SK-N-SH (cell line): ENCODE data around the gene TEP1. TPM values are rescaled to one million over a fixed set of nuclear protein-coding genes. Genes with fewer than 3 reads are reported as not detected.

Experiments used
- CTCF ChIA-PET: fragments of 300-600, 350-600 bp; formaldehyde crosslinking; extraction: SDS; loops from one replicate; lab custom pipeline; 2021; lab: Yijun Ruan, JAX
- POLR2A ChIA-PET: fragments of 350-600 bp; sonication (Branson Sonifier 250); formaldehyde crosslinking; extraction: SDS; loops from one replicate; lab custom pipeline; 2020; ENCODE audit warnings: antibody characterized with exemption, inconsistent platforms; lab: Yijun Ruan, JAX
- DNase-seq: peaks from one replicate; pipeline ENCODE4 v3.0.0; 2012
- H2AFZ ChIP-seq: fragments of 200-600 bp; sonication (generic); 2 replicates; pipeline ENCODE4 v1.8.1; 2016; ENCODE audit warnings: antibody characterized with exemption, mild to moderate bottlenecking, low read depth
- H3F3A ChIP-seq: fragments of 200-600 bp; sonication (generic); replicated peaks from 2 replicates; pipeline ENCODE3; 2016; ENCODE audit warnings: antibody characterized with exemption, mild to moderate bottlenecking; ENCODE audit not compliant: insufficient read depth
- H3K27ac ChIP-seq, 2 experiments: fragments of 200-500 bp in 1 of 2; fragments of 200-600 bp in 1 of 2; sonication (Bioruptor generic) in 1 of 2; sonication (generic), shearing (Covaris generic) in 1 of 2; 2 replicates each; pipeline versions ENCODE4 v1.5.1 to v1.6.1; 2014 to 2016; ENCODE audit warnings: low read depth in 2 of 2, inconsistent platforms in 1 of 2, low read length in 1 of 2, mild to moderate bottlenecking in 1 of 2, mixed read lengths in 1 of 2
- H3K27me3 ChIP-seq: fragments of 200-600 bp; sonication (generic), shearing (Covaris generic); 2 replicates; pipeline ENCODE4 v1.6.1; 2016; ENCODE audit warnings: mixed run types; ENCODE audit not compliant: insufficient read depth
- H3K36me3 ChIP-seq, 2 experiments: fragments of 200-500 bp in 1 of 2; fragments of 200-600 bp in 1 of 2; sonication (Bioruptor generic) in 1 of 2; sonication (generic) in 1 of 2; replicated peaks in 1 of 2; 2 replicates each; pipeline versions ENCODE3 to v1.5.1; 2014 to 2016; ENCODE audit warnings: low read length in 1 of 2, mild to moderate bottlenecking in 1 of 2; ENCODE audit not compliant: insufficient read depth in 2 of 2, control insufficient read depth in 1 of 2
- H3K4me1 ChIP-seq, 2 experiments: fragments of 200-500 bp in 1 of 2; fragments of 200-600 bp in 1 of 2; sonication (Bioruptor generic) in 1 of 2; sonication (generic), shearing (Covaris generic) in 1 of 2; 2 replicates each; pipeline versions ENCODE4 v1.5.1 to v1.6.1; 2014 to 2016; ENCODE audit warnings: low read depth in 1 of 2, low read length in 1 of 2, mixed run types in 1 of 2; ENCODE audit not compliant: insufficient read depth in 2 of 2, control insufficient read depth in 1 of 2
- H3K4me2 ChIP-seq: fragments of 200-600 bp; sonication (generic), shearing (Covaris generic); 2 replicates; pipeline ENCODE4 v1.6.1; 2017; ENCODE audit warnings: mixed run types
- H3K4me3 ChIP-seq, 2 experiments: fragments of 200-500 bp in 1 of 2; fragments of 200-600 bp in 1 of 2; sonication (Bioruptor generic) in 1 of 2; sonication (generic), shearing (Covaris generic) in 1 of 2; 2 replicates each; pipeline versions ENCODE4 v1.5.1 to v1.8.1; 2014 to 2016; ENCODE audit warnings: low read depth in 2 of 2, inconsistent platforms in 1 of 2, low read length in 1 of 2, mild to moderate bottlenecking in 1 of 2, mixed read lengths in 1 of 2, moderate library complexity in 1 of 2
- H3K79me2 ChIP-seq: fragments of 200-600 bp; sonication (generic); 2 replicates; pipeline ENCODE4 v1.8.1; 2017; ENCODE audit warnings: mild to moderate bottlenecking; ENCODE audit not compliant: insufficient read depth
- H3K9ac ChIP-seq: fragments of 200-600 bp; sonication (generic); 2 replicates; pipeline ENCODE4 v1.6.1; 2017; ENCODE audit warnings: mixed run types
- H3K9me2 ChIP-seq: fragments of 200-600 bp; sonication (generic); 2 replicates; pipeline ENCODE4 v1.6.1; 2017; ENCODE audit warnings: mixed run types
- H3K9me3 ChIP-seq: fragments of 200-600 bp; sonication (generic); 2 replicates; pipeline ENCODE4 v1.6.1; 2017; ENCODE audit warnings: mixed run types, mild to moderate bottlenecking, moderate library complexity
- H4K20me1 ChIP-seq: fragments of 200-600 bp; sonication (generic); 2 replicates; pipeline ENCODE4 v1.6.1; 2017; ENCODE audit warnings: mild to moderate bottlenecking, mixed run types; ENCODE audit not compliant: insufficient read depth
- CHD2 ChIP-seq: fragments of 150-350 bp; IDR thresholded peaks from 2 replicates; pipeline ENCODE4 v1.6.1; 2018; ENCODE audit warnings: low read length; ENCODE audit not compliant: partially characterized antibody
- EZH2phosphoT487 ChIP-seq: fragments of 200-600 bp; sonication (generic); IDR thresholded peaks from 2 replicates; pipeline ENCODE4 v1.6.1; 2017; ENCODE audit warnings: low read depth, mixed run types, mild to moderate bottlenecking, antibody characterized with exemption, moderate library complexity, borderline replicate concordance
- FOSL2 ChIP-seq: IDR thresholded peaks from 2 replicates; pipeline ENCODE4 v1.4.0; 2012; ENCODE audit warnings: low read depth, mild to moderate bottlenecking, moderate library complexity, borderline replicate concordance
- FOXJ3 ChIP-seq: sonication (generic); formaldehyde crosslinking; IDR thresholded peaks from 2 replicates; pipeline ENCODE4 v1.5.1; 2020; ENCODE audit warnings: mild to moderate bottlenecking, missing genetic modification reagents
- FOXM1 ChIP-seq: IDR thresholded peaks from 2 replicates; pipeline ENCODE4 v1.4.0; 2012; ENCODE audit warnings: low read depth, mild to moderate bottlenecking
- GABPA ChIP-seq: IDR thresholded peaks from 2 replicates; pipeline ENCODE4 v1.4.0; 2012; ENCODE audit warnings: low read depth, mild to moderate bottlenecking
- JUND ChIP-seq: IDR thresholded peaks from 2 replicates; pipeline ENCODE4 v1.4.0; 2012
- MEF2A ChIP-seq: IDR thresholded peaks from 2 replicates; pipeline ENCODE4 v1.4.0; 2012; ENCODE audit warnings: low read depth, borderline replicate concordance
- NFIC ChIP-seq: IDR thresholded peaks from 2 replicates; pipeline ENCODE4 v1.4.0; 2012; ENCODE audit warnings: borderline replicate concordance
- NRF1 ChIP-seq: IDR thresholded peaks from 2 replicates; pipeline ENCODE4 v1.6.1; 2012; ENCODE audit warnings: low read depth, mild to moderate bottlenecking, low read length
- RFX5 ChIP-seq: IDR thresholded peaks from 2 replicates; pipeline ENCODE4 v1.6.1; 2012; ENCODE audit warnings: mild to moderate bottlenecking, improper control_type of control experiment, low read length
- SIN3A ChIP-seq: IDR thresholded peaks from 2 replicates; pipeline ENCODE4 v1.6.1; 2012; ENCODE audit warnings: low read depth, mild to moderate bottlenecking, low read length, moderate library complexity, borderline replicate concordance
- TAF1 ChIP-seq: IDR thresholded peaks from 2 replicates; pipeline ENCODE4 v1.6.1; 2012; ENCODE audit warnings: low read depth, mild to moderate bottlenecking, low read length, moderate library complexity, borderline replicate concordance
- TCF12 ChIP-seq: IDR thresholded peaks from 2 replicates; pipeline ENCODE4 v1.4.0; 2012
- TEAD4 ChIP-seq: IDR thresholded peaks from 2 replicates; pipeline ENCODE4 v1.4.0; 2012; ENCODE audit warnings: mild to moderate bottlenecking, borderline replicate concordance; ENCODE audit not compliant: insufficient read depth
- WGBS: methylation state at CpG from one replicate; pipeline ENCODE4 v1.1.6; 2017; ENCODE audit warnings: low lambda C conversion rate; 5-methylcytosine and 5-hydroxymethylcytosine counted together
- polyA plus RNA-seq, 3 experiments: library from polyadenylated mRNA; depleted of rRNA; stranded (reverse); fragments of >200 nt; gene quantifications; 2 replicates each; pipeline ENCODE4 v1.2.3, GENCODE V29; 2012
- TF ChIP-seq, protein P1 (sequence below): fragments of 150-350 bp; IDR thresholded peaks from 2 replicates; pipeline ENCODE4 v1.6.1; 2017; ENCODE audit warnings: antibody characterized with exemption, low read length, low read depth, borderline replicate concordance
- TF ChIP-seq, protein P2 (sequence below): IDR thresholded peaks from 2 replicates; pipeline ENCODE4 v1.6.1; 2012; ENCODE audit warnings: mild to moderate bottlenecking, low read depth, low read length, moderate library complexity
- TF ChIP-seq, protein P3 (sequence below): IDR thresholded peaks from 2 replicates; pipeline ENCODE4; 2012
- TF ChIP-seq, protein P4 (sequence below): fragments of 150-350 bp; IDR thresholded peaks from 2 replicates; pipeline ENCODE4 v1.6.1; 2016; ENCODE audit warnings: mild to moderate bottlenecking, low read depth, low read length
- TF ChIP-seq, protein P5 (sequence below): fragments of 200-600 bp; sonication (generic); IDR thresholded peaks from 2 replicates; pipeline ENCODE4 v1.6.1; 2017; ENCODE audit warnings: antibody characterized with exemption, mild to moderate bottlenecking, moderate library complexity

Gene TEP1
- polyA plus RNA-seq, 1 of the 3 experiments (the other 2 are of a cell fraction): 12.1 TPM

DNA sequence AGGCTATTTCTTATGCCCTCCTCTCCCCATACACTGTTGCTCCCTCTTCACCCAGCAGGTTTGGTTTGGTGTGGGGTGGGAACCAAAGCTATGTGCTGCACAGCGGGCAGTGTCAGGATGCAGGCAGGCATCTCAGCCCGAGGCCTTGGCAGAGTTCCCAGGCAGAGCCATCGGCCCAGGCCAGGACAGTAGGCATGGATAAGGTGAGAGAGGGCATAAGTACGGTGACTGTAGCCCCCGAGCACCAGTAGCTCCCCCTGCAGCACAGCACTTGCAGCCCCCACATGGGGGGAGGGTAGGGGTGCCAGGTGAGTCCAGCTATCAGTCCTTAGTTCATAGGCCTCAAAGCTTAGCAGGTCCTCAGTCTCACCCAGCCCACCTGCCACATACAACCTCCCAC is 15.5 kb upstream of the TEP1 start:
- POLR2A ChIA-PET: no interaction called here
- DNase-seq: no peak
- H3K27ac ChIP-seq: no peak overlapping the region
- H3K4me2 ChIP-seq: no peak overlapping the region
- no peaks in the 10 kb centered on the region for H3K9me3 ChIP-seq
- H3K36me3 ChIP-seq: no peaks in the 10 kb centered on the region
- peaks cover 0 to 7% of the 10 kb centered on the region in 2 experiments; a peak in 1 of 4 replicates for H3K4me1 ChIP-seq
- no peaks in the 10 kb centered on the region for H3F3A ChIP-seq
- H3K4me3 ChIP-seq: no peak overlapping the region
- no peak overlapping the region for H3K9ac ChIP-seq
- CTCF ChIA-PET: interaction anchor here (2.0 kb wide), 1 partner anchor 13 kb away, joined by 7 read pairs; no protein-coding TSS in a partner anchor
- H3K27me3 ChIP-seq: no peaks in the 10 kb centered on the region
- 52% methylated on average over 5 of the region's 5 CpGs for WGBS
- H4K20me1 ChIP-seq: no peaks in the 10 kb centered on the region
- H2AFZ ChIP-seq: no peak overlapping the region
- no peak for TF ChIP-seq EZH2phosphoT487
- no peak for TF ChIP-seq GABPA
- no peak for TF ChIP-seq FOSL2
- TF ChIP-seq, protein P1, sequence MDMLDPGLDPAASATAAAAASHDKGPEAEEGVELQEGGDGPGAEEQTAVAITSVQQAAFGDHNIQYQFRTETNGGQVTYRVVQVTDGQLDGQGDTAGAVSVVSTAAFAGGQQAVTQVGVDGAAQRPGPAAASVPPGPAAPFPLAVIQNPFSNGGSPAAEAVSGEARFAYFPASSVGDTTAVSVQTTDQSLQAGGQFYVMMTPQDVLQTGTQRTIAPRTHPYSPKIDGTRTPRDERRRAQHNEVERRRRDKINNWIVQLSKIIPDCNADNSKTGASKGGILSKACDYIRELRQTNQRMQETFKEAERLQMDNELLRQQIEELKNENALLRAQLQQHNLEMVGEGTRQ: no peak
- TF ChIP-seq NFIC: no peak
- no peak for TF ChIP-seq SIN3A
- TF ChIP-seq MEF2A: no peak
- no peak for TF ChIP-seq NRF1
- TF ChIP-seq TCF12: no peak
- TF ChIP-seq, protein P2, sequence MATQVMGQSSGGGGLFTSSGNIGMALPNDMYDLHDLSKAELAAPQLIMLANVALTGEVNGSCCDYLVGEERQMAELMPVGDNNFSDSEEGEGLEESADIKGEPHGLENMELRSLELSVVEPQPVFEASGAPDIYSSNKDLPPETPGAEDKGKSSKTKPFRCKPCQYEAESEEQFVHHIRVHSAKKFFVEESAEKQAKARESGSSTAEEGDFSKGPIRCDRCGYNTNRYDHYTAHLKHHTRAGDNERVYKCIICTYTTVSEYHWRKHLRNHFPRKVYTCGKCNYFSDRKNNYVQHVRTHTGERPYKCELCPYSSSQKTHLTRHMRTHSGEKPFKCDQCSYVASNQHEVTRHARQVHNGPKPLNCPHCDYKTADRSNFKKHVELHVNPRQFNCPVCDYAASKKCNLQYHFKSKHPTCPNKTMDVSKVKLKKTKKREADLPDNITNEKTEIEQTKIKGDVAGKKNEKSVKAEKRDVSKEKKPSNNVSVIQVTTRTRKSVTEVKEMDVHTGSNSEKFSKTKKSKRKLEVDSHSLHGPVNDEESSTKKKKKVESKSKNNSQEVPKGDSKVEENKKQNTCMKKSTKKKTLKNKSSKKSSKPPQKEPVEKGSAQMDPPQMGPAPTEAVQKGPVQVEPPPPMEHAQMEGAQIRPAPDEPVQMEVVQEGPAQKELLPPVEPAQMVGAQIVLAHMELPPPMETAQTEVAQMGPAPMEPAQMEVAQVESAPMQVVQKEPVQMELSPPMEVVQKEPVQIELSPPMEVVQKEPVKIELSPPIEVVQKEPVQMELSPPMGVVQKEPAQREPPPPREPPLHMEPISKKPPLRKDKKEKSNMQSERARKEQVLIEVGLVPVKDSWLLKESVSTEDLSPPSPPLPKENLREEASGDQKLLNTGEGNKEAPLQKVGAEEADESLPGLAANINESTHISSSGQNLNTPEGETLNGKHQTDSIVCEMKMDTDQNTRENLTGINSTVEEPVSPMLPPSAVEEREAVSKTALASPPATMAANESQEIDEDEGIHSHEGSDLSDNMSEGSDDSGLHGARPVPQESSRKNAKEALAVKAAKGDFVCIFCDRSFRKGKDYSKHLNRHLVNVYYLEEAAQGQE: no peak
- TF ChIP-seq, protein P3, sequence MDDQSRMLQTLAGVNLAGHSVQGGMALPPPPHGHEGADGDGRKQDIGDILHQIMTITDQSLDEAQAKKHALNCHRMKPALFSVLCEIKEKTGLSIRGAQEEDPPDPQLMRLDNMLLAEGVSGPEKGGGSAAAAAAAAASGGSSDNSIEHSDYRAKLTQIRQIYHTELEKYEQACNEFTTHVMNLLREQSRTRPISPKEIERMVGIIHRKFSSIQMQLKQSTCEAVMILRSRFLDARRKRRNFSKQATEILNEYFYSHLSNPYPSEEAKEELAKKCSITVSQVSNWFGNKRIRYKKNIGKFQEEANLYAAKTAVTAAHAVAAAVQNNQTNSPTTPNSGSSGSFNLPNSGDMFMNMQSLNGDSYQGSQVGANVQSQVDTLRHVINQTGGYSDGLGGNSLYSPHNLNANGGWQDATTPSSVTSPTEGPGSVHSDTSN: no peak
- no peak for TF ChIP-seq FOXM1
- TF ChIP-seq JUND: no peak
- TF ChIP-seq, protein P4, sequence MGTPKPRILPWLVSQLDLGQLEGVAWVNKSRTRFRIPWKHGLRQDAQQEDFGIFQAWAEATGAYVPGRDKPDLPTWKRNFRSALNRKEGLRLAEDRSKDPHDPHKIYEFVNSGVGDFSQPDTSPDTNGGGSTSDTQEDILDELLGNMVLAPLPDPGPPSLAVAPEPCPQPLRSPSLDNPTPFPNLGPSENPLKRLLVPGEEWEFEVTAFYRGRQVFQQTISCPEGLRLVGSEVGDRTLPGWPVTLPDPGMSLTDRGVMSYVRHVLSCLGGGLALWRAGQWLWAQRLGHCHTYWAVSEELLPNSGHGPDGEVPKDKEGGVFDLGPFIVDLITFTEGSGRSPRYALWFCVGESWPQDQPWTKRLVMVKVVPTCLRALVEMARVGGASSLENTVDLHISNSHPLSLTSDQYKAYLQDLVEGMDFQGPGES: no peak
- no peak for TF ChIP-seq FOXJ3 (CRISPR knock-in tag)
- no peak for TF ChIP-seq CHD2
- no peak for TF ChIP-seq RFX5
- no peak for TF ChIP-seq TAF1
- TF ChIP-seq, protein P5, sequence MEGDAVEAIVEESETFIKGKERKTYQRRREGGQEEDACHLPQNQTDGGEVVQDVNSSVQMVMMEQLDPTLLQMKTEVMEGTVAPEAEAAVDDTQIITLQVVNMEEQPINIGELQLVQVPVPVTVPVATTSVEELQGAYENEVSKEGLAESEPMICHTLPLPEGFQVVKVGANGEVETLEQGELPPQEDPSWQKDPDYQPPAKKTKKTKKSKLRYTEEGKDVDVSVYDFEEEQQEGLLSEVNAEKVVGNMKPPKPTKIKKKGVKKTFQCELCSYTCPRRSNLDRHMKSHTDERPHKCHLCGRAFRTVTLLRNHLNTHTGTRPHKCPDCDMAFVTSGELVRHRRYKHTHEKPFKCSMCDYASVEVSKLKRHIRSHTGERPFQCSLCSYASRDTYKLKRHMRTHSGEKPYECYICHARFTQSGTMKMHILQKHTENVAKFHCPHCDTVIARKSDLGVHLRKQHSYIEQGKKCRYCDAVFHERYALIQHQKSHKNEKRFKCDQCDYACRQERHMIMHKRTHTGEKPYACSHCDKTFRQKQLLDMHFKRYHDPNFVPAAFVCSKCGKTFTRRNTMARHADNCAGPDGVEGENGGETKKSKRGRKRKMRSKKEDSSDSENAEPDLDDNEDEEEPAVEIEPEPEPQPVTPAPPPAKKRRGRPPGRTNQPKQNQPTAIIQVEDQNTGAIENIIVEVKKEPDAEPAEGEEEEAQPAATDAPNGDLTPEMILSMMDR: no peak
- no peak for TF ChIP-seq TEAD4
- no peaks in the 10 kb centered on the region for H3K79me2 ChIP-seq
- H3K9me2 ChIP-seq: no peaks in the 10 kb centered on the region
